GM21381 (cell line): ENCODE data around the gene LILRA6.
"Not testable (repeated sequence)": the region's sequence is repeated elsewhere in the genome, so short reads cannot be mapped to it uniquely, and the experiment has no call there.

ENCODE experiments used
- ATAC-seq: cut with Tn5 transposase; IDR thresholded peaks from one replicate; pipeline ENCODE4 v1.9.1; 2021; ENCODE audit warnings: mild to moderate bottlenecking, moderate library complexity; ENCODE audit not compliant: unreplicated experiment

The LILRA6 gene

GRCh38 chr19:54209811-54210494, 32.6 kb downstream of the LILRA6 start:
- ATAC-seq: no peak

DNA sequence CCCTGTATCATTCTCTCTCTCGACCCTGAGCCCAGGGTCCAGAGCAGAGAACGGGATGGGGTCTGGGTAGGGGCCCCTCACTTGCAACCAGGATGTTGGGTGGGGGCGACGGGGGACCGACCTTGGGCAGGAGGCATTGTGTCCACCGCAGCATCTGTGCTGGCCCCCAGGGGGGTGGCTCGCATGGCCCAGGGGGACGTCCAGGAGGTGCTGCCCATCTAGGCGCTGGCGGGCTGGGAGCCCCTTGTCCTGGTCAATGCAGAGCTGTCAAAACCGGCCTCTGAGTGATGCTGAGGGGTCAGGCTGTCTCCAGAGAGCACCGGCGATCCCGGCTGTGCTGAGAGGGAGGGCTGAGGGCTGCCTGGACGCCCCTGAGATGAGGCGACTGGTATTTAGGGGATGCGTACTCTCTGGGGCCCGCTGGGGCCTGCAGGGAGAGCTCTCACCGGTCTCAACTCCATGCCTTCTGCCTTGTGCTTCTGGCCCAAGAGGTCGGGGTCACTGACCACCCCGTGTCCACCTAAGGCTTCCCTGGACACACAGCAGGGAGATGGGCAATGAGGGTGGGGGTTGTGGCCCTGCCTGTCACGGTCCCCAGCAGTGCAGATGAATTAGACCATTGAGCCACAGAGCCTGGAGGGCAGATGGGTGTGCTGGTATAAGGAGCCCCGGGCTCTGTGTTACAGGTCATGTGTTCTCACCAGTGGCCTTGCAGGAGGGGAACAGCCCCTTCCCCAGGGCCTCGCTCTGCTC, 33.4 kb downstream of the LILRA6 start:
- no peak for ATAC-seq

DNA sequence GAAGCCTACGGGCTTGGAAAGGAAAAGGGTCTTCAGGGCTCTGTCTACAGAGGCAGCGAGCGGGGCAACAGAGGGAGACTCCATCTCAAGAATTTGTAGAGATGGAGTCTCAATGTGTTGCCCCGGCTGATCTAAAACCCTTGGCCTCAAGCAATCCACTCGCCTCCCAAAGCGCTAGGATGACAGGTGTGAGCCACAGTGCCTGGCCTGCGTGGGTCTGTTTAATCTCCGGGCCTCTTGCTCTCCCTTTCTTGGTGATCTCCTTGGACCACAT, 33.9 kb downstream of the LILRA6 start:
- ATAC-seq: no peak

GRCh38 chr19:54207983-54208783, 34.4 kb downstream of the LILRA6 start:
- ATAC-seq: peak; percentile 51

GRCh38 chr19:54207676-54207982, 35.0 kb downstream of the LILRA6 start:
- ATAC-seq: no peak

GRCh38 chr19:54207193-54207592, 35.4 kb downstream of the LILRA6 start:
- ATAC-seq: not testable (repeated sequence)

GRCh38 chr19:54206831-54207177, 35.8 kb downstream of the LILRA6 start:
- no peak for ATAC-seq

GRCh38 chr19:54206030-54206830, 36.4 kb downstream of the LILRA6 start:
- no peak for ATAC-seq

GRCh38 chr19:54204767-54205468, 37.7 kb downstream of the LILRA6 start:
- ATAC-seq: no peak

DNA sequence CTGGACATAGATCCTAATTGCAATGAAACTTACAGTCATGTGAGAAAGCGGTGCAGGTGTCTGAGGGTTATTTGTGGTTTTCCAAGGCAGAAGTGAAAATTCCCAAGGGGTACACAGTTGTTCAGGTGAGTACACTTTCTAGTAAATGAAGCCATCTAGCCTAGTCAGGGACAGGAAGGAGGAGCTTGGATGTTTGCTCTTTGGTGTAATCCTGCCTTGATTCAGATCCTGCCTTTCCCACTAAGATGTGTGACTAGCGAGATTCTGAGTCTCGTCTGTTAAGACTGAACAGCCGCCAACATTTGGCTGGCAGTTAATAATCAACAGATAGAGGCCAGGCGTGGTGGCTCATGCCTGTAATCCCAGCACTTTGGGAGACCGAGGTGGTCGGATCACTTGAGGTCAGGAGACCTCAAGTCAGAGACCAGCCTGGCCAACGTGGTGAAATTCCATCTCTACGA, 39.4 kb downstream of the LILRA6 start:
- no peak for ATAC-seq

GRCh38 chr19:54201980-54202379, 40.6 kb downstream of the LILRA6 start:
- no peak for ATAC-seq

DNA sequence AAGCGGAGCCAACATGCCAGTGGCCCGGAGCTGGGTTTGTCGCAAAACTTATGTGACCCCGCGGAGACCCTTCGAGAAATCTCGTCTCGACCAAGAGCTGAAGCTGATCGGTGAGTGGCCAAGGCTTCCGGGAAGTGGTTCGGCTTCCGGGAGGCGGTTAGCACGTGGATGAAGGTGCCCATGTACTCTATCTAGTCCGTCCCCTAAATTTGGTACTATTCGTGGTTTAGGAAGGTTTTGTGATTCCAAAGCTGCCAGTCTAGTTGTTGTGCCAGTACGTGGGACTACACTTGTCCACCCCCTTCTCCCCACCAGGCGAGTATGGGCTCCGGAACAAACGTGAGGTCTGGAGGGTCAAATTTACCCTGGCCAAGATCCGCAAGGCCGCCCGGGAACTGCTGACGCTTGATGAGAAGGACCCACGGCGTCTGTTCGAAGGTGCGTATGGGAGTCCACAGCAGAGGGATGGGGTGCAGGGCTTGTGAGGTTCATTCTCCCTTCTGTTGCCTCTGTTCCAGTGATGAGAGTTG, 41.4 kb downstream of the LILRA6 start:
- no peak for ATAC-seq

GRCh38 chr19:54199401-54199800, 43.2 kb downstream of the LILRA6 start:
- ATAC-seq: no peak

DNA sequence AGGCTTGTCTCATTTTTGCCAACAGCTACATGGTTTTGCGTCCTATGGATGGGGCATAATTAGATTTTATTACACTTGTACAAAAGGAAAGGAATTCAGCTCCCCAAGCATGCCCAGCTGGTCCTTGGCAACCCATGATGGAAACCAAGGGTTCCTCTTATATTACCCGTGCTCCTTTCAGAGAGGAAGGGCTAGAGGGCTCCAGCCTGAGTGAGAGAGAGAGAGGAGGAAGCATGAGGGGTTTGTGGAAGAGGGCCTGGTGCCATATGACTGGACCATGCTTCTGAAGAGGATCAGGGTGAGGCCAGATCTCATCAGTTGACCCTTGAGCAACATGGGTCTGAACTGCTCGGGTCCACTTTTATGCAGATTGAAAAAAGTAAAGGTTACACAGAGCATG, 45.5 kb downstream of the LILRA6 start:
- no peak for ATAC-seq

GRCh38 chr19:54196536-54196935, 46.1 kb downstream of the LILRA6 start:
- ATAC-seq: no peak

GRCh38 chr19:54194463-54194862, 48.1 kb downstream of the LILRA6 start:
- ATAC-seq: not testable (repeated sequence)

DNA sequence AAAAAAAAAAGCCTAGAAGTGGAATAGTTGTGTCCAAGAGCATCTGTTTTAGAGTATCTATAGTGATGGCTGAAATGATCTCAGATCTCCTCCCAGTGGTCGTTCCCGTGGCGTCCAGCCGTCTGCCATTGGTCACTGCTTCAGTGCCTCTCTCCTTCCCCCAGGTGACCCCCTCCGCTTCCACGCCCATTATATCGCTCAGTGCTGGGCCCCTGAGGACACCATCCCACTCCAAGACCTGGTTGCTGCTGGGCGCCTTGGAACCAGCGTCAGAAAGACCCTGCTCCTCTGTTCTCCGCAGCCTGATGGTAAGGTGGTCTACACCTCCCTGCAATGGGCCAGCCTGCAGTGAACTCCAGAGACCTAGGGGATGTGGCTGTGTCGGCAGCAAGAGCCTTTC, 49.6 kb downstream of the LILRA6 start:
- no peak for ATAC-seq

DNA sequence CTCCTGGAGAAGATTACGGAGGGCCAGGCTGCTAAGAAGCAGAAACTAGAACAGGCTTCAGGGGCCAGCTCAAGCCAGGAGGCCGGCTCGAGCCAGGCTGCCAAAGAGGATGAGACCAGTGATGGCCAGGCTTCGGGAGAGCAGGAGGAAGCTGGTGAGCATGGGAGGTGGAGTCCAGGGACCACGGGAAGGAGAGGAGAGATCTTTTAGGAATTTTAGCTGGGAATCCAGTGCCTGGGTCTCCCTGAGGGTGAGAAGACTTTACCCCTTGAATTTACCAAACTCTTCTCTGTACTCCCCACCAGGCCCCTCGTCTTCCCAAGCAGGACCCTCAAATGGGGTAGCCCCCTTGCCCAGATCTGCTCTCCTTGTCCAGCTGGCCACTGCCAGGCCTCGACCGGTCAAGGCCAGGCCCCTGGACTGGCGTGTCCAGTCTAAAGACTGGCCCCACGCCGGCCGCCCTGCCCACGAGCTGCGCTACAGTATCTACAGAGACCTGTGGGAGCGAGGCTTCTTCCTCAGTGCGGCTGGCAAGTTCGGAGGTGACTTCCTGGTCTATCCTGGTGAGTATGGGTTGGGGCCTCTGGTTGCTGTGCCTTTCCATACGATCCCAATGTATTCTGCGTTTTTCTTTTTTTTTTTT, 50.7 kb downstream of the LILRA6 start:
- ATAC-seq: no peak

DNA sequence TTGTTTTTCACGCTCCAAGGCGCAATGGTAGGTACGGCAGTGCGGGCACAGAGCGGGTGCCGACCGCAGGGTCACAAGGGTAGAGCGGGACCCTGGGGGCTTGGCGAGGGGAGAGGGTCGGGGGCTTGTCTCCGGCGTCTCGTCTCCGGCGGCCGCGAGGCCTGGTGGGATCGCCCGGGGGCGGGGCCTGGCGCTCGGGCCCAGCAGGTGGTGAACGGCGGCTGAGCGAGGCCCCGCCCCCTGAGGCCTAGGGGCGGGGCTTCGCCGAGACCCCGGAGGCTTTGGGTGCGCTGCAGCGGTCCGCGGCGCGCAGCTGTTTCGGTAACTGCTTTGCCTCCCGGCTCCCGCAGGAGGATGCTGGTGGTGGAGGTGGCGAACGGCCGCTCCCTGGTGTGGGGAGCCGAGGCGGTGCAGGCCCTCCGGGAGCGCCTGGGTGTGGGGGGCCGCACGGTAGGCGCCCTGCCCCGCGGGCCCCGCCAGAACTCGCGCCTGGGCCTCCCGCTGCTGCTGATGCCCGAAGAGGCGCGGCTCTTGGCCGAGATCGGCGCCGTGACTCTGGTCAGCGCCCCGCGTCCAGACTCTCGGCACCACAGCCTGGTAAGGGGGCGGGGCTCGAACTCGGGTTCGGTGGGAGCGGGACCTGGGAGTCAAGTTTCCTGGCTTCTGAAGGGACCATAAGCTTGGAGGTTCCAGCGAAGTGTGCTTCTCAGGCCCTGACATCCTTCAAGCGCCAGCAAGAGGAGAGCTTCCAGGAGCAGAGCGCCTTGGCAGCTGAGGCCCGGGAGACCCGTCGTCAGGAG, 51.4 kb downstream of the LILRA6 start, which contains the start of gene TSEN34:
Gene TSEN34 (plus strand): TSS at position 298 of the 800 bp plus-strand sequence. CDS start 57 bp downstream, at position 355.
- peak; percentile 19 for ATAC-seq
